SK-N-SH (cell line): ENCODE data around the gene METTL23. TPM values are rescaled to one million over a fixed set of nuclear protein-coding genes. Genes with fewer than 3 reads are reported as not detected.

Experiments used
- polyA plus RNA-seq, 3 experiments: library from polyadenylated mRNA; depleted of rRNA; stranded (reverse); fragments of >200 nt; gene quantifications; 2 replicates each; pipeline ENCODE4 v1.2.3, GENCODE V29; 2012
- small RNA-seq, 7 experiments: library from RNA; depleted of rRNA; stranded (forward); fragments of <200 nt; gene quantifications; one replicate each; pipeline ENCODE3, GENCODE V24; 2012

METTL23 gene
- polyA plus RNA-seq, 1 of the 3 experiments (the other 2 are of a cell fraction) = 75.9 TPM

Small RNA genes lying within 50 kb of the gene (small RNA-seq; reads per million reads assigned to genes)
- gene AC005837.3 = 0 to 0.06 (median 0) reads per million in 7 experiments
- 0 reads per million in 7 experiments for gene RF02271
- gene RNU6-97P = 0 to 0.52 (median 0) reads per million in 7 experiments
- 0 reads per million in 7 experiments for gene RNY4P36

Other genes with a start within 250 kb of the METTL23 start
- gene RHBDF2, start 225.4 kb upstream of the METTL23 start, polyA plus RNA-seq (2012; rRNA removed) = 14.0 and 16.1 TPM in 2 replicates
- 1.7 and 3.7 TPM in 2 replicates for gene CYGB, start 189.1 kb upstream of the METTL23 start, polyA plus RNA-seq (2012; rRNA removed)
- gene PRCD, start 186.8 kb upstream of the METTL23 start, polyA plus RNA-seq (2012; rRNA removed) = 2.2 and 5.0 TPM in 2 replicates
- gene ST6GALNAC2, start 141.0 kb upstream of the METTL23 start, polyA plus RNA-seq (2012; rRNA removed) = 0.57 and 0.94 TPM in 2 replicates
- not detected in 2 replicates for gene ST6GALNAC1, start 83.1 kb upstream of the METTL23 start, polyA plus RNA-seq (2012; rRNA removed)
- gene MXRA7, start 15.9 kb upstream of the METTL23 start, polyA plus RNA-seq (2012; rRNA removed) = 154 and 187 TPM in 2 replicates
- 20.1 and 23.3 TPM in 2 replicates for gene JMJD6, start 233 bp upstream of the METTL23 start, polyA plus RNA-seq (2012; rRNA removed)
- gene SRSF2, start 10.5 kb downstream of the METTL23 start, polyA plus RNA-seq (2012; rRNA removed) = 211 and 271 TPM in 2 replicates
- gene MFSD11, start 11.3 kb downstream of the METTL23 start, polyA plus RNA-seq (2012; rRNA removed) = 22.7 and 28.3 TPM in 2 replicates
- 10.3 and 13.8 TPM in 2 replicates for gene MGAT5B, start 141.6 kb downstream of the METTL23 start, polyA plus RNA-seq (2012; rRNA removed)